HG03064 (cell line): ENCODE results near the gene TSEN15.
"Not testable (repeated sequence)": the region's sequence is repeated elsewhere in the genome, so short reads cannot be mapped to it uniquely, and the experiment has no call there.

ENCODE experiments used
- ATAC-seq: cut with Tn5 transposase; IDR thresholded peaks from one replicate; pipeline ENCODE4 v1.9.1; 2021; ENCODE audit warnings: low read depth; ENCODE audit not compliant: unreplicated experiment

The TSEN15 gene

GRCh38 chr1:184088037-184088436 is 36.5 kb downstream of the TSEN15 start:
- ATAC-seq = no peak

GRCh38 chr1:184093071-184093470 is 41.5 kb downstream of the TSEN15 start:
- no peak for ATAC-seq

GRCh38 chr1:184096005-184096404 is 44.5 kb downstream of the TSEN15 start:
- ATAC-seq = no peak

- ATAC-seq = not testable (repeated sequence)
Observed at GRCh38 chr1:184096580-184096979, 45.0 kb downstream of the TSEN15 start.

- ATAC-seq = no peak
Observed at GRCh38 chr1:184101141-184101540, 49.6 kb downstream of the TSEN15 start.

GRCh38 chr1:184101571-184101970 is 50.0 kb downstream of the TSEN15 start:
- ATAC-seq = no peak

GRCh38 chr1:184110272-184111204 is 59.0 kb downstream of the TSEN15 start:
- ATAC-seq = no peak

- ATAC-seq = no peak
Observed at GRCh38 chr1:184112176-184112948, 60.8 kb downstream of the TSEN15 start.

GRCh38 chr1:184113251-184113650 is 61.7 kb downstream of the TSEN15 start:
- no peak for ATAC-seq

GRCh38 chr1:184114818-184115398 is 63.4 kb downstream of the TSEN15 start:
- no peak for ATAC-seq

- ATAC-seq = no peak
Observed at GRCh38 chr1:184116287-184116686, 64.8 kb downstream of the TSEN15 start.

GRCh38 chr1:184118046-184118445 is 66.5 kb downstream of the TSEN15 start:
- no peak for ATAC-seq
